Thyroid gland (tissue), 4 donors: Measurements from ENCODE around the gene APBB2.
A peak's percentile ranks its signal among the peaks of the same experiment; 100 is the strongest.

ENCODE experiments used
- POLR2A ChIP-seq, 2 donors: fragments of 450-650 bp; IDR thresholded peaks; one replicate each; pipeline ENCODE4 v1.6.1; 2017; ENCODE audit warnings: antibody characterized with exemption in 2 of 2, mild to moderate bottlenecking in 2 of 2, moderate library complexity in 1 of 2
- TF ChIP-seq, protein P1 (sequence below), 6 experiments: fragments of 200-600 bp in 3 of 6; fragments of 450-650 bp in 3 of 6; sonication (generic) in 3 of 6; IDR thresholded peaks; one replicate each; pipeline ENCODE4 v1.5.1; 2016 to 2019; ENCODE audit warnings: antibody characterized with exemption in 6 of 6, mild to moderate bottlenecking in 2 of 6, inconsistent platforms in 1 of 6, moderate library complexity in 1 of 6

DNA sequence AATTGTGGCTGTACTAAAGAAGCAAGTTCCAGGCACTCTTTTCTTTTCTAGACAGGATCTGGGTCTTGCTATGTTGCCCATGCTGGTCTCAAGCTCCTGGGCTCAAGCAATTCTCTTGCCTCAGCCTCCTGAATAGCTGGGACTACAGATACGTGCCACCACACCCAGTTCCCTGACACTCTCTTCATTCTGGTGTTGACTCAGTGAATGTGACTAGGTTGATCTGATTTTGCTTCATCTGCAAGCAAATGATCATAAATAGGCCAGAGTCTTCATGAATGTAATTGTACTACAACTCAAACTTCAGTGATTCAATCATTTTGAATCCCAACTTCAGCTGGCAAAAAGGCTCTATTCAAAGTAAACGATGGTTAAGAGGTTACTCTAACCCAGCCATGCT is 78.5 kb downstream of the APBB2 start:
- TF ChIP-seq, protein P1, sequence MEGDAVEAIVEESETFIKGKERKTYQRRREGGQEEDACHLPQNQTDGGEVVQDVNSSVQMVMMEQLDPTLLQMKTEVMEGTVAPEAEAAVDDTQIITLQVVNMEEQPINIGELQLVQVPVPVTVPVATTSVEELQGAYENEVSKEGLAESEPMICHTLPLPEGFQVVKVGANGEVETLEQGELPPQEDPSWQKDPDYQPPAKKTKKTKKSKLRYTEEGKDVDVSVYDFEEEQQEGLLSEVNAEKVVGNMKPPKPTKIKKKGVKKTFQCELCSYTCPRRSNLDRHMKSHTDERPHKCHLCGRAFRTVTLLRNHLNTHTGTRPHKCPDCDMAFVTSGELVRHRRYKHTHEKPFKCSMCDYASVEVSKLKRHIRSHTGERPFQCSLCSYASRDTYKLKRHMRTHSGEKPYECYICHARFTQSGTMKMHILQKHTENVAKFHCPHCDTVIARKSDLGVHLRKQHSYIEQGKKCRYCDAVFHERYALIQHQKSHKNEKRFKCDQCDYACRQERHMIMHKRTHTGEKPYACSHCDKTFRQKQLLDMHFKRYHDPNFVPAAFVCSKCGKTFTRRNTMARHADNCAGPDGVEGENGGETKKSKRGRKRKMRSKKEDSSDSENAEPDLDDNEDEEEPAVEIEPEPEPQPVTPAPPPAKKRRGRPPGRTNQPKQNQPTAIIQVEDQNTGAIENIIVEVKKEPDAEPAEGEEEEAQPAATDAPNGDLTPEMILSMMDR (IDR thresholded peaks at IDR 0.05): no peak
- peak in 1 of 2 donors; percentile 13 for TF ChIP-seq POLR2A (IDR thresholded peaks at IDR 0.05)
